Stimulated activated naive CD8-positive, alpha-beta T cell treated with anti-CD3 and anti-CD28 coated beads, Interleukin-15, Interleukin-2, amounts not matched to agents 100 ng/mL and 50 ng/mL, for 24 hours (primary cell): ENCODE measurements around the gene TMEM74B.

Source experiments
- H3K27ac Mint-ChIP-seq: one replicate; pipeline ENCODE4 v1.8.0; 2021; ENCODE audit warnings: mild to moderate bottlenecking, mixed read lengths
- H3K27me3 Mint-ChIP-seq: one replicate; pipeline ENCODE4 v1.8.0; 2021; ENCODE audit warnings: mixed read lengths
- H3K36me3 Mint-ChIP-seq: one replicate; pipeline ENCODE4 v1.8.0; 2021; ENCODE audit warnings: low read depth, mixed read lengths
- H3K4me1 Mint-ChIP-seq: one replicate; pipeline ENCODE4 v1.8.0; 2021; ENCODE audit warnings: low read depth, mixed read lengths
- H3K4me3 Mint-ChIP-seq: one replicate; pipeline ENCODE4 v1.8.0; 2021; ENCODE audit warnings: mild to moderate bottlenecking, mixed read lengths
- H3K9me3 Mint-ChIP-seq: one replicate; pipeline ENCODE4 v1.8.0; 2021; ENCODE audit warnings: mixed read lengths

TMEM74B gene

DNA sequence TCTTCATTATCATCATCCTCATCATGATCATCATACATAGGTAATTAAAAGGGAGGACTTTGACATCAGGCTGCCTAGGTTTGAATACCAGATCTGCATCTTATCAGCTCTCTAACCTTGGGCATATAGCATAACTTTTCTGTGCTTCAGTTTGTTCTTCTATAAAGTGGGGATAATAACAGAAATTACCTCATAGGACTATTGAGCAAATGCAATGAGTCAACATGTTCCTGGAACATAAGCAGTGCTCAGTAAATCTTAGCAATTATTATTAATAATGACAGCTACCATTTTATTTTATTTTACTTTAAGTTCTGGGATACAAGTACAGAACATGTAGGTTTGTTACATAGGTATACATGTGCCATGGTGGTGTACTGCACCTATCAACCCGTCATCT, 25.7 kb upstream of the TMEM74B start:
- peaks cover 10% of the 10 kb centered on the region for H3K27me3 Mint-ChIP-seq
- no peak overlapping the region for H3K27ac Mint-ChIP-seq
- no peak overlapping the region for H3K4me3 Mint-ChIP-seq
- H3K9me3 Mint-ChIP-seq, result no peaks in the 10 kb centered on the region
- H3K4me1 Mint-ChIP-seq, result peaks cover 18% of the 10 kb centered on the region
- H3K36me3 Mint-ChIP-seq, result no peaks in the 10 kb centered on the region

DNA sequence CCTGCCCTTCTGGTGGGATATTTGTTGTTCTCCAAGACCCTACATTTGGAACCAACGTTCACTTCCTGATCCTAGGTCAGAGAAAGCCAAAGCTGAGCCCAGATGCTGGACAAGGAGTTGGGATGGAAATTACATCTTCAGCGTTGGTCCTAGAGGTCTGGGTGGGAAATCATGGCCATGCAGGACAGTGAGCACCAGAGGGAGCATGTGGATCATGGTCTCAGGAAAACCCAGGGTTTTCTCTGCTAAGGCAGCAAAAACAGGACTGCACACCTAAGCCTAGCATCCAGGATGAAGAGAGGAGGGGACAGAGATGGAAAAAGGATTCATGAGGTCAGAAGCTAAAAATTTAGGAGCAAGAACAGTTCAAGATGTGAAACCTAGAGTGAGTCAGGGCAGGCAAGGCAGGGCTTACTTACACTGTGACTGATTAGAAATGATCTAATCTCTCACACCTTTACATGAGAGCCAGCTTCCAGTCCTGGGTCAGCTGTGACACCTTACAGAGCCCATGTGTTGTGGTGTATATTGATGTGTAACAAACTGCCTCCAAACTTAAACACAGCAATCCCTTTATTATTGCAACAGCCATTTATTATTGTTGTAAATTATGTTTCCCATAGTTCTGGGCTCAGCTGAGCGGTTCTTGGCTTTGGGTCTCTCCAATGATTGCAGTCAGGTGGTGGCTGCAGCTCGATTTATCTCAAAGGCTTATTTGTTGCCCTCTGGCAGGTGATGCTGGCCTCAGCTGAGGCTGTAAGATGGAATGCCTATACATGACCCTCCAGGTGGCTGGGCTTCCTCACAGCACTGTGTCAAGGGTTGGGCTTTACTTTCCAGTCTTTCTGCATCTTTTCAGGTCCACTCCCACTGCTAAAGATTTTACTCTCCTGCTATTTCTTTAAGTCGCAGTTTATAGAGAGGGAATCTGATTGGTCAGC, 24.9 kb upstream of the TMEM74B start:
- no peaks in the 10 kb centered on the region for H3K9me3 Mint-ChIP-seq
- H3K27ac Mint-ChIP-seq, result no peak overlapping the region
- peaks cover 10% of the 10 kb centered on the region for H3K4me1 Mint-ChIP-seq
- H3K4me3 Mint-ChIP-seq, result no peak overlapping the region
- peaks cover 10% of the 10 kb centered on the region for H3K27me3 Mint-ChIP-seq
- H3K36me3 Mint-ChIP-seq, result no peaks in the 10 kb centered on the region

DNA sequence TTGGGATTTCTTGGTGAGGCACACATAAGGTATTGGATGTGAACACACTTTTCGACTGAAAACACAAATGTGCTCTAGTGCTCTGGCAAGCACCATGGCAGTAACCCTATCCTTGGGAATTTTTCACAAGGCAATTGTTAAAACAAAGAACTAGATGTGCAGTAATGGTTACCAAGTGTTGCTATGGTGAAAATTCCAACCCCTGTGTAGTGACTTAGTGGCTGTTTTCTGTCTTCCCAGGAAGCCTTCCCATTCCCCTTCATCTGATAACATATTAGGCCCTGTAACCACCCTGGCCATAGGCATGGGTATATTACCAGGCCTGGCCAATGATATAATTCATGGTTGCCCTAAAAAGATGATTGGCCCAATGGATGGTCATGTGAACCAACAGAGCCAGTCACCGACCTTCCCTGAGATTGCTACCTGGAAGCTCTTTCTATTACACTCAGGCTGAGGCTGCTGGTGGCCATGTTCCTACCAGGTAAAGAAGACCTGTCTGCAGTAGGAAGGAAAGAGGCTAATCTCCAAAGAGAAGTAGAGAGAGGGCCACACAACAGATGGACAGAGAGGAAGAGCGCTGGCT, 22.6 kb upstream of the TMEM74B start:
- H3K9me3 Mint-ChIP-seq, result no peaks in the 10 kb centered on the region
- no peak overlapping the region for H3K4me3 Mint-ChIP-seq
- peaks cover 8% of the 10 kb centered on the region for H3K27me3 Mint-ChIP-seq
- H3K4me1 Mint-ChIP-seq, result no peaks in the 10 kb centered on the region
- no peak overlapping the region for H3K27ac Mint-ChIP-seq
- no peaks in the 10 kb centered on the region for H3K36me3 Mint-ChIP-seq

DNA sequence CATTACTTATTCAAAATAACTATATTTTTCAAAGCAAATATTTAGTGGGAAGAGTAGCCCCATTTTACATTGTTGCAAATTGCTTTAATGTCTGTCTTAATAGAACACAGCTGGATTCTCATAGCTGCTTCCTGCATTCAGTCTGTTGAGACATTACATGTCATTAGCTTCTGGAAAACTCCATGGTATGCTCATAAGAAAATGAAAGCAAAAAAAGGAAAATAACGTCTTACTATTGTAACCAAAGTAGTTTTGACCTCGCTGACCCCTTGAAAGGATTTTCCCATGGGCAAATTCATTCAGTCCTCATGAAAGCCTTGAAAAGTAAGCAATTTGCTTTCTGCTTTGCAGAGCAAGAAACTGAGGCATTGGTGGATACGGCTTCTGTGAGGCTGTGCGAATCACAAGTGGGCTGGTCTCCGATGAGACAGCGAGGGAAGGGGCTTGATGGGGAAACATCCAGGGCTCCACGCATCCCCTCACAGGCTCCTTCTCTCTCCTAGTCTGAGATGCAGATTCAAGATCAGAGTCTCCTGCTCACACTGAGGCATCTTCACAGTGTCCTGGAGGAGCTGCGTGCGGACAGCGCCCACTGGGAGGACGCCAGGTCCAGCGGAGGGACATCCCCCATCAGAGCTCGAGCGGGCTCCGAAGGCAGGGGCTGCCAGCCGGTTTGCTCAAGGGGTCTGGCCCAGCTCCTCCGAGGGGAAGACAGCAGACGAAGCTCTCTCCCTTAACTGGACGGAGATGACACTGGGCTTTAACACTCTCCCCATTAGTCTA, 21.8 kb upstream of the TMEM74B start:
- H3K4me1 Mint-ChIP-seq, result no peaks in the 10 kb centered on the region
- H3K9me3 Mint-ChIP-seq, result no peaks in the 10 kb centered on the region
- peaks cover under 1% of the 10 kb centered on the region for H3K27me3 Mint-ChIP-seq
- no peak overlapping the region for H3K4me3 Mint-ChIP-seq
- no peaks in the 10 kb centered on the region for H3K36me3 Mint-ChIP-seq
- H3K27ac Mint-ChIP-seq, result no peak overlapping the region

DNA sequence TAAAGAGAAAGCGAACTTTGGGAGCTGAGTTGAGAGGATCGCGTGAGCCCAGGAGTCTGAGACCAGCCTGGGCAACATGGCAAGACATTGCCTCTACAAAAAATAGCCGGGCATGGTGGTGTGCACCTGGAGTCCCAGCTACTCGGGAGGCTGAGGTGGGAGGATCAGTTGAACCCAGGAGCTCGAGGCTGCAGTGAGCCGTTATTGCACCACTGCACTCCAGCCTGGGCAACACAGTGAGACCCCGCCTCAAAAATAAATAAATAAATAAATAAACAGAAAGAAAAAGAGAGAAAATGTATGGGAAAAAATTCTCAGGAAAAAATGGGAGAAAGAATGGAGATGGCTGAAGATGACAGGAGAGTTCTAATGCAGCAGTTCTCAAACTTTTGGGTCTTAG, 21.0 kb upstream of the TMEM74B start:
- no peaks in the 10 kb centered on the region for H3K27me3 Mint-ChIP-seq
- no peaks in the 10 kb centered on the region for H3K36me3 Mint-ChIP-seq
- no peaks in the 10 kb centered on the region for H3K4me1 Mint-ChIP-seq
- no peak overlapping the region for H3K27ac Mint-ChIP-seq
- no peak overlapping the region for H3K4me3 Mint-ChIP-seq
- H3K9me3 Mint-ChIP-seq, result no peaks in the 10 kb centered on the region

DNA sequence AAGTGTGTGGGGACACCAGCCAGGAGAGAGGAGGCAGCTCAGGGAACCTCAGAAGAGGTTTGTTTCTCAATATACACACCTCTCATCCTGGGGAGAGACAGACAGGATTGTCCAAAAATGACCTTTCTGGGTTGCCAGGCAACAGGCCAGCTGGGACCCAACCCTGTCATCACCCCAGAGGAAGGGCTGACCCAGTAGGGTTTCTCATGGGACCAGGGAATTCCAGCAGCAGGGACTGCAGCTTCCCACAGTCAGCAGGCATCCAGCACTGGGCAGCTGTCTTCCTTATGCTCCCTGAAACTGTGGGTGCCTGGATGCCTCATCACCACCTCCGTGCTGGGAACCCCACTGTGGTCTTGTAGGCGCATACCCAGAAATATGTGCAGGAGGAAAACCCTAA, 19.8 kb upstream of the TMEM74B start:
- H3K4me1 Mint-ChIP-seq, result no peaks in the 10 kb centered on the region
- H3K27ac Mint-ChIP-seq, result no peak overlapping the region
- H3K9me3 Mint-ChIP-seq, result no peaks in the 10 kb centered on the region
- no peak overlapping the region for H3K4me3 Mint-ChIP-seq
- no peaks in the 10 kb centered on the region for H3K36me3 Mint-ChIP-seq
- H3K27me3 Mint-ChIP-seq, result no peaks in the 10 kb centered on the region

DNA sequence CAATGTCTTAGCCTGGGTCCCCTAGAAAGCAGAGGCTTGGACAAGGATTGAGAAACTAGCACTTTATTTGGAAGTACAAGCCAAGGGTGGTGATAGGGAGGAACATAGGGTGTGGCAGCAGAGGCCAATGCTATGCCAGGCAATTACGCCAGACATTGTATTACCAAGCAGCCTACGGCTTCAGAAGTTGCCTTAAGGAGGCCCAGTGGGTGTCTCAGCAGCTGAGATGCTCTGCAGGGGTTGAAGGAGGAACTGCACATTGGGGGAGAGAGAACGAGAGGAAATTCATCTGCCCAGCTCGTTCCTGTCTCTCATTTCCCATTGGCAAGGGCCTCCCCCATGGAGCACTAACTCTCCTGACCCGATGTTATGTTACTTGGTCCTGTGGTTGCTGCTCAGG, 19.3 kb upstream of the TMEM74B start:
- H3K4me1 Mint-ChIP-seq, result no peaks in the 10 kb centered on the region
- no peaks in the 10 kb centered on the region for H3K36me3 Mint-ChIP-seq
- H3K27me3 Mint-ChIP-seq, result no peaks in the 10 kb centered on the region
- H3K4me3 Mint-ChIP-seq, result no peak overlapping the region
- no peak overlapping the region for H3K27ac Mint-ChIP-seq
- H3K9me3 Mint-ChIP-seq, result no peaks in the 10 kb centered on the region

DNA sequence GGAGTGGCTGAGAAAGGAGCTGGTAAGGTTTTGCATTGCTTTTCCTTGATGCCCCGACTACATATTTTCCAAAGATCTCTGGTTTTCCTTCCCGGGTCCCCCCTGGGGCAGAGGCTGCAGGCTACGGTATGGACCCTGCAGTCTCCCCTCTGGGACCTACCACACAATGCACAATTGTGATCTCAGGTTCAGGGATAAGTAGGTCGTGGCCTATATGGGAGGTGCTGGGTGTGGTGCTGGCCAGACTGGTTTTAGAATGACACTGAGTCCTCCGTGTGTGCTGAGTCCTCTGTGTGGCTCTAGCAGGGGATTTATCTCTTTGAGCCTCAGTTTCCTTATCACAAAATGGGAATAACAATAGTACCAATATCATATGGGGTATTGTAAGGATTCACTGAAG, 18.8 kb upstream of the TMEM74B start:
- Mint-ChIP-seq H3K4me1 (no peaks in the 10 kb centered on the region), H3K4me3 (no peak overlapping the region), H3K27ac (no peak overlapping the region), H3K36me3 (no peaks in the 10 kb centered on the region), H3K27me3 (no peaks in the 10 kb centered on the region), H3K9me3 (no peaks in the 10 kb centered on the region)

DNA sequence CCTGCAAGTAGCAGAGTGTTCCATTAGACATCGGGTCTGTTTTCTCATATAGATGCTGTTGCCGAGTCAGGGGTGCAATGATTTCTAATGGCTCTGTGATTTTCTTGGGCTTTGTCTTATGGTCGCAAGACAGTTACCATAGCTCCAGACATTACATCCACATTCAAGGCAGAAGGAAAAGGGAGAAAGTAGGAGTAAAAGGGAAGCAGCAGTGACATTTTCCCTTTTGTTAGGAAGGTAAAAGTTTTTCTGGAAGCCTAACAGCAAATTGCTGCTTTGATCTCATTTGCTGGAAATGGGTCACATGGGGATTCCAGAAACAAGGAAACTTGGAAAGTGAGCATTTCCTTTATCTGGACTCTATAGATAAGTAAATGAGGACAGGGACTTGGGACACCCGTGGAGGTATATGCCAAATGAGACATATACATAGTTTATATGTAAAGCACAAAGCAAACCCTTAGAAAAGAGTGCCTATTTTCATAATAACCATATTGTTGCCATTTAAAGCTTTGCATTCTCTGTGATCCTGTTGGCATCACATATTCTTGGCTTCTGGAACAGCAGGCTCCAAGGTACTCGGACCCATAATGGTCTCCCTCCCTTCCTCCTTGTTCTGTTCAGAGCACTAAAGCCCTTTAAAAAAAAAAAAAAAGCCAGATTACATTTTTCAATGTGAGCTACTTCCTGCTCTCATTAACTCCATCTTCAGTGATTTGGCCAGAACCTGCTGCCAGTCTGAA, 18.2 kb upstream of the TMEM74B start, which contains the start of gene C20orf202:
Gene C20orf202, plus strand, starts transcription at position 693 of the 743 bp plus-strand sequence. CDS start 132 bp downstream, outside the sequence.
- Mint-ChIP-seq H3K4me3 (no peak within 1 kb of the TSS), H3K9me3 (no peaks in the 10 kb centered on the region), H3K36me3 (no peaks in the 10 kb centered on the region), H3K27me3 (no peaks in the 10 kb centered on the region), H3K4me1 (no peaks in the 10 kb centered on the region), H3K27ac (no peak within 1 kb of the TSS)

DNA sequence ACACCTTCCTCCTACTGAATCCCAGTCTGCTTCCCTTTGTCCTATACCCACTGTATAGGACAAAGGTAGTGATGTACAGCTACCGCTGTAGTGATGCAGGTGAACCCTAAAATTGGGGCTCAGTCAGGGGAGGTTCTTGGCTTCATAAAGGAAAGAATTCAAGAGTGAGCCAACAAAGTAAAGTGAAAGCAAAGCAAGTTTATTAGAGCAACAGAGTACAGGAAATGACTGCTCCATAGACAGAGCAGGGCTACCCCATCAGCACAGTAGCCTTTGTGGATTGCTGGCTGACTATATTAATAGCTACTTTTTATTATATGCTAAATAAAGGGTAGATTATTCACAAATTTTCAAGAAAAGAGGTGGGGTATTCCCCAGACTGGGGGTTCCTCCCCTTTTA, 15.2 kb upstream of the TMEM74B start:
- no peaks in the 10 kb centered on the region for H3K27me3 Mint-ChIP-seq
- H3K36me3 Mint-ChIP-seq, result no peaks in the 10 kb centered on the region
- H3K4me1 Mint-ChIP-seq, result no peaks in the 10 kb centered on the region
- H3K4me3 Mint-ChIP-seq, result no peak overlapping the region
- no peaks in the 10 kb centered on the region for H3K9me3 Mint-ChIP-seq
- no peak overlapping the region for H3K27ac Mint-ChIP-seq

DNA sequence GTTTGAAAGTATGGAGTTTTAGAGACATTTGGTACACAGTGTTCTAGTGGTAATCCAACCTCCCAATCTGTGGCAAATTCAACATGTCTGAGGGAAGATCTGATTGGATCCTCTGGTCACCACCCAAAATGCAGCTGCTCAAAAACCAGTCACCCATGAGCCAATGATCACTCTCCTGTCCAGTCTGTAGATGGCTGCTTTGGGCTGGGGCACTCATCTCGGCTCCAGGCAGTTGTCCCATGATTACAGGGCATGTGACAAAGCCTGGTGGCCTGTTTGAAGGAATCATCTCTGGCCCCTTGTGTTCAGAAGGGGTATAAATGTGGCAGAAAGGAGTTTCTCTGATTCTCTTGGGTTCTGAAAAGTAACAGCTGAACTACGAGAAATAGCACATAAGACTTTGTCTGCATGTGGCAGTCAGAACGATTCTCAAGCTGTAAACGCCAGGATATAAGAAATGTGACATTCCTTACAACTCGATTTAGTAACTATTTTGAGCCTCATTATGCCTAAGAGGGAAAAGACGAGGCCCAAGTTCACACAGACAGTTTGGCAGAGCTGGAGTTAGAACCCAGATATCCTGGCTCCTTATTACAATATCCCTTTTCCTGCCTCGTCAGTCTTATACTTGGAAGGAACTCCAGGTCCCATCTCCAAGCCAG, 14.6 kb upstream of the TMEM74B start:
- no peaks in the 10 kb centered on the region for H3K36me3 Mint-ChIP-seq
- H3K4me3 Mint-ChIP-seq, result no peak overlapping the region
- H3K4me1 Mint-ChIP-seq, result no peaks in the 10 kb centered on the region
- H3K27me3 Mint-ChIP-seq, result no peaks in the 10 kb centered on the region
- no peaks in the 10 kb centered on the region for H3K9me3 Mint-ChIP-seq
- H3K27ac Mint-ChIP-seq, result no peak overlapping the region

DNA sequence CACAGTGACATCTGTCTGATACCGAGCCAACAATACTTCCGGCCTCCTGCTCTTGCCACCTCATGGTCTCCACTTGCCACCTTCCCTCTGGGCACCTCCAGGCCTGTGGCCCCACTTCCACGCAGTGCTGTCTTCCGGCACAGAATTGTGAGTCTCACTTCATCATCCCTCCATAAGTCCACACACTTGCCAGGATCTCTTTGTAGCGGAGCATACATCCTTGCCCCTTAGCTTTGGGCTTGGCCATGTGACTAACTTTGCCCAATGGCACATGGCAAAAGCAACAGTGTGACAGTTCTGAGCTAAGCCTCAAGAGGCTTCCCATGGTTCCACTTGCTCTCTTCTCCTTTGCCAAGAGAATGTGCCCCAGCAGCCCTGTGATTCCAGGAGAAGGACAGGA, 14.0 kb upstream of the TMEM74B start:
- H3K4me3 Mint-ChIP-seq, result no peak overlapping the region
- no peaks in the 10 kb centered on the region for H3K36me3 Mint-ChIP-seq
- H3K27ac Mint-ChIP-seq, result no peak overlapping the region
- H3K9me3 Mint-ChIP-seq, result no peaks in the 10 kb centered on the region
- H3K4me1 Mint-ChIP-seq, result no peaks in the 10 kb centered on the region
- no peaks in the 10 kb centered on the region for H3K27me3 Mint-ChIP-seq

DNA sequence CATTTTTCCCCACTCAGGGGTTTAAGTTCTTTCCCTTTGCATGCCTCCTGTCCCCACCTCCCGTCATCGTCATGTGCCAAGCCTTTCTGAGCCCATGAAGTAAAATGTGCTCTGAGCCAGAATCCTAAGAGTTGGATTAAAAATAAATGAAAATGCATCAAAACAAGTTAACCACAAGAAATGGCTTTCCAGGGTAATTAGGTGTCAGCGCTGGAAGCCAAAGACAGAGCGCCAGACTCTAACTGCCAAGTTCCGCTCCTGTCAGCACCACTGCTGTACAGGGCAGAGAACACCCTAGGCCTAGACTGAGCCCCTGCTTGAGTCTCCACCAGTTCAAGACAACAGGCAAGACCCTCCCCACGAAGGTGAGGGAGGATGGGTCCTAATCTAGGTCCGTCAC, 13.0 kb upstream of the TMEM74B start:
- no peaks in the 10 kb centered on the region for H3K27me3 Mint-ChIP-seq
- H3K9me3 Mint-ChIP-seq, result no peaks in the 10 kb centered on the region
- H3K27ac Mint-ChIP-seq, result no peak overlapping the region
- H3K36me3 Mint-ChIP-seq, result no peaks in the 10 kb centered on the region
- H3K4me3 Mint-ChIP-seq, result no peak overlapping the region
- no peaks in the 10 kb centered on the region for H3K4me1 Mint-ChIP-seq

DNA sequence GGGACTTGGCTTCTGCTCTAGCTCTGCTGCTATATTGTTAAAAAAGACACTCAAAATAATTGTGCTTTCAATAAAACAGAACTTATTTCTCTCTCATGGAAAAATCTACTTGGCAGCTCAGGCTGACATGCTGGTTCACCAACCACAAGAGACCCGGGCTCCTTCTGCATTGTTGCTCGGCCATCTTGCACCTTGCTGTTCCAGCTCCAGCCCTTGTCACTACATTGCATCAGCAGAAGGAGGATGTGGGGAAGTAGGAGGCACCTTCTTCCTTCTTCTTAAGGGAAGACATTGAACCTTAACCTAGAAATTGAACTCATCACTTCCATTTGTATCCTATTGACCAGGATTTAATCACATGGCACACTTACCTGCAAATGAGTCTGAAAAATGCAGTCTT, 11.9 kb upstream of the TMEM74B start:
- Mint-ChIP-seq H3K4me3 (no peak overlapping the region), H3K4me1 (no peaks in the 10 kb centered on the region), H3K27ac (no peak overlapping the region), H3K9me3 (no peaks in the 10 kb centered on the region), H3K27me3 (no peaks in the 10 kb centered on the region), H3K36me3 (no peaks in the 10 kb centered on the region)
